Nephron progenitor cell (in vitro differentiated cells): ENCODE data around the gene SULT6B1.
"Not testable (repeated sequence)": the region's sequence is repeated elsewhere in the genome, so short reads cannot be mapped to it uniquely, and the experiment has no call there.

ENCODE experiments used
- DNase-seq: peaks from one replicate; pipeline ENCODE4 v3.0.0; 2021
- H3K27ac Mint-ChIP-seq: 2 replicates; pipeline ENCODE4 v1.8.0; 2021; ENCODE audit warnings: mild to moderate bottlenecking, moderate library complexity, mixed read lengths
- H3K27me3 Mint-ChIP-seq: 2 replicates; pipeline ENCODE4 v1.8.0; 2021; ENCODE audit warnings: mild to moderate bottlenecking, low read depth, mixed read lengths; ENCODE audit not compliant: poor library complexity
- H3K36me3 Mint-ChIP-seq: 2 replicates; pipeline ENCODE4 v1.8.0; 2021; ENCODE audit warnings: low read depth, mixed read lengths
- H3K4me1 Mint-ChIP-seq: 2 replicates; pipeline ENCODE4 v1.8.0; 2021; ENCODE audit warnings: mixed read lengths
- H3K4me3 Mint-ChIP-seq: 2 replicates; pipeline ENCODE4 v1.8.0; 2021; ENCODE audit warnings: mild to moderate bottlenecking, moderate library complexity, mixed read lengths
- H3K9me3 Mint-ChIP-seq: 2 replicates; pipeline ENCODE4 v1.8.0; 2021; ENCODE audit warnings: mild to moderate bottlenecking, moderate library complexity, mixed read lengths
- CTCF ChIP-seq: fragments of 200-600 bp; sonication (generic); IDR thresholded peaks from 2 replicates; pipeline ENCODE4 v1.5.0; 2021; ENCODE audit warnings: antibody characterized with exemption

SULT6B1 gene

GRCh38 chr2:37201208-37201607 lies 12.7 kb upstream of the SULT6B1 start:
- H3K27ac Mint-ChIP-seq, result no peak overlapping the region
- DNase-seq, result no peak
- H3K36me3 Mint-ChIP-seq, result peaks cover 56% of the 10 kb centered on the region
- no peak for TF ChIP-seq CTCF
- no peaks in the 10 kb centered on the region for H3K4me1 Mint-ChIP-seq
- no peak overlapping the region for H3K4me3 Mint-ChIP-seq
- no peaks in the 10 kb centered on the region for H3K27me3 Mint-ChIP-seq
- H3K9me3 Mint-ChIP-seq, result peaks cover 22% of the 10 kb centered on the region

GRCh38 chr2:37198681-37199065 lies 10.2 kb upstream of the SULT6B1 start:
- no peak for TF ChIP-seq CTCF
- peaks cover 30% of the 10 kb centered on the region for H3K36me3 Mint-ChIP-seq
- no peak overlapping the region for H3K4me3 Mint-ChIP-seq
- peaks cover 7% of the 10 kb centered on the region for H3K9me3 Mint-ChIP-seq
- no peak overlapping the region for H3K27ac Mint-ChIP-seq
- DNase-seq, result no peak
- H3K27me3 Mint-ChIP-seq, result no peaks in the 10 kb centered on the region
- H3K4me1 Mint-ChIP-seq, result no peaks in the 10 kb centered on the region

- no peaks in the 10 kb centered on the region for H3K4me1 Mint-ChIP-seq
- peaks cover 3% of the 10 kb centered on the region for H3K9me3 Mint-ChIP-seq
- DNase-seq, result no peak
- H3K4me3 Mint-ChIP-seq, result peak within 1 kb of the TSS; percentile 79
- H3K27me3 Mint-ChIP-seq, result no peaks in the 10 kb centered on the region
- no peak for TF ChIP-seq CTCF
- peak within 1 kb of the TSS; percentile 39 for H3K27ac Mint-ChIP-seq
- H3K36me3 Mint-ChIP-seq, result peaks cover 11% of the 10 kb centered on the region
Observed at GRCh38 chr2:37196320-37197195, 8.1 kb upstream of the SULT6B1 start, which contains the start of gene CEBPZOS. Gene CEBPZOS, plus strand, starts transcription at chr2:37196496. Its CDS starts 3,209 bp downstream, at chr2:37199705.

GRCh38 chr2:37195862-37196319 lies 7.4 kb upstream of the SULT6B1 start:
- H3K4me3 Mint-ChIP-seq, result peak overlapping the region; percentile 79

GRCh38 chr2:37192551-37192950 lies 4.1 kb upstream of the SULT6B1 start:
- DNase-seq, result no peak
- H3K36me3 Mint-ChIP-seq, result no peaks in the 10 kb centered on the region
- H3K4me1 Mint-ChIP-seq, result no peaks in the 10 kb centered on the region
- H3K9me3 Mint-ChIP-seq, result peaks cover 3% of the 10 kb centered on the region
- no peak for TF ChIP-seq CTCF
- no peak overlapping the region for H3K27ac Mint-ChIP-seq
- H3K27me3 Mint-ChIP-seq, result peaks cover 6% of the 10 kb centered on the region
- no peak overlapping the region for H3K4me3 Mint-ChIP-seq

More at GRCh38 chr2:37195862-37196319, 7.4 kb upstream of the SULT6B1 start:
- H3K36me3 Mint-ChIP-seq, H3K9me3 Mint-ChIP-seq, H3K27ac Mint-ChIP-seq, H3K27me3 Mint-ChIP-seq, H3K4me1 Mint-ChIP-seq, DNase-seq: not testable (repeated sequence)

- Mint-ChIP-seq H3K4me1 (no peaks in the 10 kb centered on the region), H3K27ac (no peak overlapping the region), H3K4me3 (no peak overlapping the region), H3K27me3 (peaks cover 6% of the 10 kb centered on the region), H3K9me3 (peaks cover 3% of the 10 kb centered on the region), H3K36me3 (no peaks in the 10 kb centered on the region)
- no peak for TF ChIP-seq CTCF
- DNase-seq, result no peak
Observed at GRCh38 chr2:37191747-37192146, 3.3 kb upstream of the SULT6B1 start.
